H7 (cell line): ENCODE data around the gene RADIL. TPM values are rescaled to one million over a fixed set of nuclear protein-coding genes. Genes with fewer than 3 reads are reported as not detected.
"Not testable (repeated sequence)": the region's sequence is repeated elsewhere in the genome, so short reads cannot be mapped to it uniquely, and the experiment has no call there.

ENCODE experiments used
- DNase-seq: peaks from one replicate; pipeline ENCODE4 v3.0.0; 2012
- H3K27me3 ChIP-seq: 2 replicates; pipeline ENCODE4 v1.6.0; 2011; ENCODE audit warnings: mild to moderate bottlenecking, low read length; ENCODE audit not compliant: control insufficient read depth, insufficient read depth
- H3K36me3 ChIP-seq: replicated peaks from 2 replicates; pipeline ENCODE4 v1.5.1; 2011; ENCODE audit warnings: low read length; ENCODE audit not compliant: control insufficient read depth, insufficient read depth
- H3K4me3 ChIP-seq: 2 replicates; pipeline ENCODE4 v1.5.1; 2011; ENCODE audit warnings: low read depth, mild to moderate bottlenecking, control low read depth, low read length, moderate library complexity; ENCODE audit not compliant: insufficient read depth
- total RNA-seq: library from RNA; depleted of rRNA; stranded (reverse); fragments of >200 nt; shearing (Covaris generic); gene quantifications from 2 replicates; pipeline ENCODE4 v1.2.3, GENCODE V29; 2014

RADIL gene
- total RNA-seq, 1 experiment from 2014 or later = 9.8 TPM

GRCh38 chr7:4794591-4795350 lies 88.7 kb downstream of the RADIL start:
- no peaks in the 10 kb centered on the region; the same call in 1 of the 2 replicates for H3K36me3 ChIP-seq
- H3K4me3 ChIP-seq = no peak overlapping the region
- no peak for DNase-seq
- H3K27me3 ChIP-seq = no peaks in the 10 kb centered on the region

- H3K36me3 ChIP-seq, H3K27me3 ChIP-seq, DNase-seq, H3K4me3 ChIP-seq: not testable (repeated sequence)
Measured at GRCh38 chr7:4794171-4794570, 89.3 kb downstream of the RADIL start.

- H3K4me3 ChIP-seq, DNase-seq, H3K36me3 ChIP-seq, H3K27me3 ChIP-seq: not testable (repeated sequence)
Measured at GRCh38 chr7:4793385-4793993, 90.0 kb downstream of the RADIL start.

GRCh38 chr7:4792537-4793126 lies 90.9 kb downstream of the RADIL start:
- DNase-seq = peak; percentile 66
- H3K4me3 ChIP-seq = peak overlapping the region; percentile 63
- H3K27me3 ChIP-seq = no peaks in the 10 kb centered on the region
- no peaks in the 10 kb centered on the region; the same call in none of the 2 replicates for H3K36me3 ChIP-seq

- Histone ChIP-seq H3K36me3 (no peaks in the 10 kb centered on the region; the same call in none of the 2 replicates), H3K4me3 (peak overlapping the region; percentile 63), H3K27me3 (no peaks in the 10 kb centered on the region)
- peak; percentile 95 for DNase-seq
Measured at GRCh38 chr7:4791738-4792536, 91.6 kb downstream of the RADIL start.

- H3K4me3 ChIP-seq = no peak overlapping the region
- H3K36me3 ChIP-seq = peaks cover 1% of the 10 kb centered on the region
- DNase-seq = no peak
- H3K27me3 ChIP-seq = no peaks in the 10 kb centered on the region
Measured at GRCh38 chr7:4791101-4791737, 92.3 kb downstream of the RADIL start.

GRCh38 chr7:4790516-4790991 lies 93.0 kb downstream of the RADIL start:
- Histone ChIP-seq H3K27me3 (no peaks in the 10 kb centered on the region), H3K36me3 (peaks cover 1% of the 10 kb centered on the region), H3K4me3 (no peak overlapping the region)
- no peak for DNase-seq

- no peaks in the 10 kb centered on the region for H3K27me3 ChIP-seq
- H3K4me3 ChIP-seq = no peak overlapping the region
- H3K36me3 ChIP-seq = peaks cover 1% of the 10 kb centered on the region
- DNase-seq = no peak
Measured at GRCh38 chr7:4790078-4790465, 93.4 kb downstream of the RADIL start.

- no peak for DNase-seq
- H3K36me3 ChIP-seq = peaks cover 1% of the 10 kb centered on the region
- H3K27me3 ChIP-seq = no peaks in the 10 kb centered on the region
- H3K4me3 ChIP-seq = no peak overlapping the region
Measured at GRCh38 chr7:4789194-4790077, 94.1 kb downstream of the RADIL start.

GRCh38 chr7:4788627-4789189 lies 94.8 kb downstream of the RADIL start:
- Histone ChIP-seq H3K27me3 (no peaks in the 10 kb centered on the region), H3K36me3 (peaks cover 1% of the 10 kb centered on the region), H3K4me3 (no peak overlapping the region)
- no peak for DNase-seq

- DNase-seq = no peak
- Histone ChIP-seq H3K36me3 (peaks cover 1% of the 10 kb centered on the region), H3K4me3 (no peak overlapping the region), H3K27me3 (no peaks in the 10 kb centered on the region)
Measured at GRCh38 chr7:4787947-4788626, 95.4 kb downstream of the RADIL start.

GRCh38 chr7:4787541-4787940 lies 96.0 kb downstream of the RADIL start:
- H3K4me3 ChIP-seq = no peak overlapping the region
- DNase-seq = no peak
- no peaks in the 10 kb centered on the region for H3K27me3 ChIP-seq
- H3K36me3 ChIP-seq = peaks cover 1% of the 10 kb centered on the region

- Histone ChIP-seq H3K36me3 (peaks cover 7% of the 10 kb centered on the region), H3K4me3 (no peak overlapping the region), H3K27me3 (no peaks in the 10 kb centered on the region)
- no peak for DNase-seq
Measured at GRCh38 chr7:4786015-4786414, 97.5 kb downstream of the RADIL start.
